K562 (cell line): ENCODE data around the gene RBMS1. TPM values are rescaled to one million over a fixed set of nuclear protein-coding genes. Genes with fewer than 3 reads are reported as not detected.

Experiments
- ATAC-seq: fragments of 200-7000 bp; cut with Tn5 transposase; 3 replicates; pipeline ENCODE4 v1.9.1; 2020; ENCODE audit warnings: moderate library complexity
- BruUV-seq: library from RNA; stranded (reverse); fragments of 400-500 nt; replicated peaks from 2 replicates; lab custom pipeline; 2021; lab: Mats Ljungman, UMichigan
- CTCF ChIA-PET: fragments of 300-600 bp; formaldehyde crosslinking; extraction: SDS; loops from one replicate; lab custom pipeline; 2021; ENCODE audit warnings: low intra/inter-chr PET ratio; lab: Yijun Ruan, JAX
- POLR2A ChIA-PET: fragments of 300-600, 350-650 bp; sonication (Branson Sonifier 250); formaldehyde crosslinking; extraction: SDS; loops from one replicate; lab custom pipeline; 2021; ENCODE audit warnings: antibody characterized with exemption, inconsistent platforms; lab: Yijun Ruan, JAX
- DNase-seq, 4 experiments: peaks; one replicate each; pipeline versions ENCODE4 v3.0.0 to v3.0.0-alpha.2; 2011 to 2018; ENCODE audit warnings: low spot score in 3 of 4, mixed read lengths in 3 of 4; ENCODE audit errors: extremely low read depth in 1 of 4
- FAIRE-seq: peaks from 2 replicates; lab custom pipeline; 2011; peaks lifted over from hg19 to GRCh38; lab: Jason Lieb, UNC
- H2AFZ ChIP-seq: 2 replicates; pipeline ENCODE4 v1.6.0; 2011; ENCODE audit warnings: low read depth, low read length, control low read depth, inconsistent platforms
- H3K27ac ChIP-seq: fragments of 200-600 bp; 3 replicates; pipeline ENCODE4 v1.8.0; 2011; ENCODE audit warnings: low read depth, mild to moderate bottlenecking, control low read depth, inconsistent platforms, low read length, moderate library complexity, mixed read lengths; ENCODE audit errors: extremely low read depth
- H3K27me3 ChIP-seq, 2 experiments: fragments of 300-600 bp in 1 of 2; 2 replicates in 1 of 2; 3 replicates in 1 of 2; pipeline versions ENCODE4 v1.6.0 to v1.8.0; 2011; ENCODE audit warnings: inconsistent platforms in 2 of 2, low read length in 2 of 2, mild to moderate bottlenecking in 1 of 2, mixed read lengths in 1 of 2, moderate library complexity in 1 of 2; ENCODE audit not compliant: control insufficient read depth in 2 of 2, insufficient read depth in 2 of 2
- H3K36me3 ChIP-seq: fragments of 300-600 bp; 3 replicates; pipeline ENCODE4 v1.8.0; 2011; ENCODE audit warnings: mild to moderate bottlenecking, low read length, inconsistent platforms; ENCODE audit not compliant: control insufficient read depth, insufficient read depth
- H3K4me1 ChIP-seq, 2 experiments: fragments of 200-600 bp in 1 of 2; replicated peaks in 1 of 2; 2 replicates in 1 of 2; 3 replicates in 1 of 2; pipeline versions ENCODE4 v1.5.1 to v1.8.0; 2011; ENCODE audit warnings: inconsistent platforms in 2 of 2, low read length in 2 of 2, mild to moderate bottlenecking in 1 of 2, mixed read lengths in 1 of 2, moderate library complexity in 1 of 2; ENCODE audit not compliant: control insufficient read depth in 2 of 2, insufficient read depth in 2 of 2
- H3K4me2 ChIP-seq: 2 replicates; pipeline ENCODE4 v1.6.1; 2011; ENCODE audit warnings: low read length, control low read depth, inconsistent platforms, mixed read lengths; ENCODE audit not compliant: insufficient read depth
- H3K4me3 ChIP-seq: fragments of 200-600 bp; sonication (generic), shearing (Covaris generic); 2 replicates; pipeline ENCODE4 v1.5.1; 2016; ENCODE audit warnings: control low read depth, inconsistent platforms
- H3K79me2 ChIP-seq: fragments of 200-600 bp; 3 replicates; pipeline ENCODE4 v1.8.0; 2011; ENCODE audit warnings: low read length, inconsistent platforms; ENCODE audit not compliant: control insufficient read depth, insufficient read depth
- H3K9ac ChIP-seq, 2 experiments: 2 replicates each; pipeline versions ENCODE4 v1.6.0 to v1.6.1; 2011; ENCODE audit warnings: low read depth in 2 of 2, low read length in 2 of 2, control low read depth in 1 of 2, inconsistent platforms in 1 of 2, mild to moderate bottlenecking in 1 of 2, mixed read lengths in 1 of 2; ENCODE audit not compliant: insufficient read depth in 1 of 2
- H3K9me1 ChIP-seq: one replicate; pipeline ENCODE4 v1.6.0; 2011; ENCODE audit warnings: inconsistent platforms, mild to moderate bottlenecking, low read length, moderate library complexity; ENCODE audit not compliant: control insufficient read depth, insufficient read depth
- H3K9me3 ChIP-seq: replicated peaks from 2 replicates; pipeline ENCODE4 v1.5.1; 2011; ENCODE audit warnings: low read depth, low read length, inconsistent platforms; ENCODE audit not compliant: control insufficient read depth, insufficient read depth
- H4K20me1 ChIP-seq: replicated peaks from 2 replicates; pipeline ENCODE4 v1.6.1; 2011; ENCODE audit warnings: low read length, inconsistent platforms, mixed read lengths; ENCODE audit not compliant: control insufficient read depth, insufficient read depth
- C11orf30 ChIP-seq: fragments of 450-650 bp; IDR thresholded peaks from 2 replicates; pipeline ENCODE4 v1.6.1; 2016; ENCODE audit warnings: low read depth, mild to moderate bottlenecking
- GABPA ChIP-seq: fragments of 200-800 bp; sonication (Bioruptor generic); conservative IDR thresholded peaks from 2 replicates; pipeline ENCODE4 v1.6.1; 2016; ENCODE audit warnings: low read depth, missing genetic modification characterization, missing compliant biosample characterization
- GATAD2A ChIP-seq: fragments of 450-650 bp; IDR thresholded peaks from 2 replicates; pipeline ENCODE4 v1.6.1; 2017
- MAFF ChIP-seq: IDR thresholded peaks from 2 replicates; pipeline ENCODE4 v1.6.1; 2012; ENCODE audit warnings: low read length, improper control_type of control experiment
- RAD21 ChIP-seq, 2 experiments: fragments of 250-450 bp in 1 of 2; fragments of 450-650 bp in 1 of 2; sonication (Bioruptor Pico) in 1 of 2; formaldehyde crosslinking in 1 of 2; IDR thresholded peaks in 1 of 2; conservative IDR thresholded peaks in 1 of 2; 2 replicates each; pipeline versions ENCODE4 v1.4.0 to v1.8.0; 2020 to 2022; ENCODE audit warnings: mild to moderate bottlenecking in 2 of 2, moderate library complexity in 1 of 2
- ZNF121 ChIP-seq: sonication (generic); formaldehyde crosslinking; conservative IDR thresholded peaks from 2 replicates; pipeline ENCODE4 v1.8.0; 2022; ENCODE audit warnings: missing genetic modification reagents
- ZNF324 ChIP-seq: fragments of 250-450 bp; sonication (Bioruptor Pico); IDR thresholded peaks from 2 replicates; pipeline ENCODE4 v1.4.0; 2020; ENCODE audit warnings: mild to moderate bottlenecking
- ZNF507 ChIP-seq: conservative IDR thresholded peaks from 2 replicates; pipeline ENCODE4 v1.6.1; 2017; ENCODE audit warnings: missing genetic modification characterization, missing compliant biosample characterization
- WGBS: fragments of 100-300 bp; shearing (Covaris generic); methylation state at CpG from one replicate; pipeline ENCODE4 v1.1.6; 2016; ENCODE audit warnings: low coverage, mixed read lengths; ENCODE audit not compliant: insufficient coverage; ENCODE audit errors: missing lambda C conversion rate; 5-methylcytosine and 5-hydroxymethylcytosine counted together
- in situ Hi-C: fragments of 300-500 bp; cut with MboI; formaldehyde crosslinking; loops from 4 replicates; pipeline ENCODE4 v1.15.0; 2018; ENCODE audit warnings: inconsistent platforms, mixed read lengths
- intact Hi-C: fragments of 100-400 bp; cut with micrococcal nuclease; formaldehyde crosslinking; loops from 2 replicates; pipeline ENCODE4 v1.14.2; 2022
- polyA plus RNA-seq, 8 experiments: library from polyadenylated mRNA; depleted of rRNA in 4 of 8; stranded (reverse) in 5 of 8; unstranded in 3 of 8; fragments of >200 nt; fragmentation: Nextera tagmentation in 2 of 8; fragmentation: Illumina TruSeq in 1 of 8; extraction: Ambion mirVana in 2 of 8; extraction: Trizol in 1 of 8; gene quantifications; 2 replicates each; pipeline versions ENCODE4 v1.2.1 to v1.2.3, GENCODE V29; 2011 to 2014; ENCODE audit warnings: inconsistent platforms in 1 of 8, missing spikeins in 1 of 8
- total RNA-seq, 7 experiments: library from RNA; depleted of rRNA in 6 of 7; stranded (reverse); fragments of >200 nt in 6 of 7; fragmentation: Illumina TruSeq in 2 of 7; extraction: Trizol in 2 of 7; gene quantifications; 2 replicates each; pipeline versions ENCODE4 v1.2.1 to v1.2.3, GENCODE V29; 2011 to 2021; ENCODE audit warnings: low replicate concordance in 1 of 7
- TF ChIP-seq, protein P1 (sequence below), 2 experiments: fragments of 450-650 bp in 1 of 2; sonication (generic) in 1 of 2; formaldehyde crosslinking in 1 of 2; IDR thresholded peaks in 1 of 2; conservative IDR thresholded peaks in 1 of 2; 2 replicates each; pipeline versions ENCODE4 v1.6.1 to v1.8.1; 2016 to 2023; ENCODE audit warnings: mild to moderate bottlenecking in 2 of 2, moderate library complexity in 2 of 2, inconsistent platforms in 1 of 2, missing genetic modification reagents in 1 of 2

The RBMS1 gene
- total and polyA plus RNA-seq, 9 of the 15 experiments (the other 6 are each of a cell fraction or from before 2014, with no cell fraction given), result 0.04 to 0.31 (median 0.09) TPM; not detected in 6

DNA sequence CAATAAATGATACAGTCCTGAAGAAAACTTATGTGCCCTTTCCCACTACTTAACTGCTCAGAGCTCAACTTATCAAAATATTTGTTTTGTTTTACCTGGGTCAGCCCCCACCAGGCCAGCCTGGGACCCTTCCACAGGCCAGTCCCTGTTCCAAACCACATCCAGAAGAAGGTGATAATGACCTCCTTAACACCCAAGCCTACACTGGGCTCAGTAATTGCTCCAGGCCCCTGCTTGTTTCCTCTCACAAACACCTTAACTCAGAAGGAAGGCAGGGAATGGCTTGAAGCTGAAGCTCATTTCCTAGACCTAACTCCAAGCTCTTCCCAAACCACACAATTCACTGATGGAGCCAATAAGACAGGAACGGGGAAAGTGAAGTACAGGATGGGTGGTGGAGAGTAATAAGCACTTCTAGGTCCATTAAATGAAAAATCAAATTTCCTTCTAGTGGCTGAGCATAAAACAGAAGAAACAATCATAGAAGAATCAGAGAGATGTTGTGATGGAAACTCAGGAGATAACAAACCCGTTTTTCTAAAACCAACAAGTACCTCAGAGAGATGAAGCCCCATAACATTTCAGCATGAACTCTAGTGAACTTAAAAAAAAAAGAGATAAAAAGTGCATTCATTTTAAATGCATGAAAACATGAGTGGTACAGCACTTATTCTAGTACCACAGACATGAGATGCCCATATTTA lies 160.1 kb downstream of the RBMS1 start (continued):
- TF ChIP-seq, protein P1, sequence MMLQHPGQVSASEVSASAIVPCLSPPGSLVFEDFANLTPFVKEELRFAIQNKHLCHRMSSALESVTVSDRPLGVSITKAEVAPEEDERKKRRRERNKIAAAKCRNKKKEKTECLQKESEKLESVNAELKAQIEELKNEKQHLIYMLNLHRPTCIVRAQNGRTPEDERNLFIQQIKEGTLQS (IDR thresholded peaks at IDR 0.05), result no peak
- TF ChIP-seq, protein P1 (CRISPR knock-in tag; conservative IDR thresholded peaks at IDR 0.05), result no peak

DNA sequence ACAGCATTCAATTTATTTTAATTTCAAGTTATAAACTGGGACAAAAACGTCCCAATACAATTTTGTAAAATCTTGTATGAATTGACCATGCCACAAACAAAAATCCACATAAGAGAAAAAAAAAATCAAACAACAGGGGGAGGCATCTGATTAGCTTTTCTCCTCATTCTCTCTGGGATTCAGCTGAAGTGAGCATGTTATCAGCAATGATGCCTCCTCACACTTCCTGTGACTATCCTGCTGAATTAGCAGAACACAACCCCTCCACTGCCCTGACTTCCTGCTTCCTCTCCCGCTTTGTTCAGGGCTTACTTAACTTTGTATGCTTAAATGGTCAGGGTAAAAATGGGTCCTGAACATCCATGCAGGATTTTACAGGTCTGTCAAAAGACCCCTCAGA lies 161.3 kb downstream of the RBMS1 start:
- in situ Hi-C loops (no loop called here), intact Hi-C loops (loop anchor here (10.0 kb wide), 1 partner anchor 642 kb away; no protein-coding TSS in a partner anchor)
- no peaks in the 10 kb centered on the region for H4K20me1 ChIP-seq
- no peak overlapping the region for H2AFZ ChIP-seq
- no peaks in the 10 kb centered on the region for H3K27me3 ChIP-seq
- FAIRE-seq, result peak; percentile 42
- H3K36me3 ChIP-seq, result no peaks in the 10 kb centered on the region
- H3K9me3 ChIP-seq, result no peaks in the 10 kb centered on the region
- H3K79me2 ChIP-seq, result no peaks in the 10 kb centered on the region
- H3K9me1 ChIP-seq, result no peaks in the 10 kb centered on the region
- no peak for DNase-seq
- TF ChIP-seq RAD21 (CRISPR knock-in tag; conservative IDR thresholded peaks at IDR 0.05 in 1 of 2, IDR thresholded peaks at IDR 0.05 in 1 of 2), result peak in 1 of 2 experiments; percentile 10; a peak in 1 of 4 replicates
- TF ChIP-seq MAFF, result 0 out of 2 replicates have a peak, but pooled peaks have one; percentile 4
- TF ChIP-seq ZNF507 (tag), result no peak
- TF ChIP-seq ZNF121 (CRISPR knock-in tag), result no peak
- TF ChIP-seq GATAD2A, result no peak
- TF ChIP-seq C11orf30, result peak; percentile 32
- TF ChIP-seq GABPA, result peak; percentile 26; the same call in 1 of the 2 replicates
- no peak for TF ChIP-seq ZNF324 (CRISPR knock-in tag)
- H3K4me2 ChIP-seq, result no peak overlapping the region
- H3K4me3 ChIP-seq, result no peak overlapping the region
- BruUV-seq, result no TSS peak
- POLR2A ChIA-PET, result no interaction called here
- no peak overlapping the region for H3K9ac ChIP-seq
- WGBS, result 0% methylated on average over 2 of the region's 2 CpGs
- CTCF ChIA-PET, result no interaction called here
- ATAC-seq, result 0 out of 3 replicates have a peak, but pooled peaks have one; percentile 27
- H3K27ac ChIP-seq, result no peak overlapping the region
- no peaks in the 10 kb centered on the region for H3K4me1 ChIP-seq
